ENCODE measurements around the gene MAF.

DNA sequence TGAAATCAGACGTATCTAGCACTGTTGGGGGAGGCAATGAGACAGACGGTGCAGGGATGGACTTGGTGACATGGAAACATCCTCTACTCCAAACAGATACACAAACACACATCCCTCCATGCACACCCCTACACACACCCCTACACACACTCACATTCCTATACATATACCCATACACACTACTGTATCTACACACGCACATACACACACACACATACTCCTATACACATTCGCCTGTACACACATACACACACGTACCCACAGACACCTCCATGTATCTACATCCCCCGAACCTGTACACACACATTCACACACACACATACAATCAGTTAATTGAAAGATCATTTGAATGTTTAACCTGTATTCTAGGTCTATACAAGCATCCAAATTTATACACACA, 53.5 kb downstream of the MAF start:
- TF ChIP-seq ZSCAN32 (CRISPR knock-in tag; IDR thresholded peaks at IDR 0.05), result no peak
- TF ChIP-seq, protein P1, sequence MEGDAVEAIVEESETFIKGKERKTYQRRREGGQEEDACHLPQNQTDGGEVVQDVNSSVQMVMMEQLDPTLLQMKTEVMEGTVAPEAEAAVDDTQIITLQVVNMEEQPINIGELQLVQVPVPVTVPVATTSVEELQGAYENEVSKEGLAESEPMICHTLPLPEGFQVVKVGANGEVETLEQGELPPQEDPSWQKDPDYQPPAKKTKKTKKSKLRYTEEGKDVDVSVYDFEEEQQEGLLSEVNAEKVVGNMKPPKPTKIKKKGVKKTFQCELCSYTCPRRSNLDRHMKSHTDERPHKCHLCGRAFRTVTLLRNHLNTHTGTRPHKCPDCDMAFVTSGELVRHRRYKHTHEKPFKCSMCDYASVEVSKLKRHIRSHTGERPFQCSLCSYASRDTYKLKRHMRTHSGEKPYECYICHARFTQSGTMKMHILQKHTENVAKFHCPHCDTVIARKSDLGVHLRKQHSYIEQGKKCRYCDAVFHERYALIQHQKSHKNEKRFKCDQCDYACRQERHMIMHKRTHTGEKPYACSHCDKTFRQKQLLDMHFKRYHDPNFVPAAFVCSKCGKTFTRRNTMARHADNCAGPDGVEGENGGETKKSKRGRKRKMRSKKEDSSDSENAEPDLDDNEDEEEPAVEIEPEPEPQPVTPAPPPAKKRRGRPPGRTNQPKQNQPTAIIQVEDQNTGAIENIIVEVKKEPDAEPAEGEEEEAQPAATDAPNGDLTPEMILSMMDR (IDR thresholded peaks at IDR 0.05 in 2 of 3, conservative IDR thresholded peaks at IDR 0.05 in 1 of 3; ENCODE audit: insufficient read depth in 2 of 3, low read depth in 1 of 3, low read length in 3 of 3), result no peak
- TF ChIP-seq SMC3 (conservative IDR thresholded peaks at IDR 0.05; ENCODE audit: insufficient read depth, low read depth, low read length), result no peak
- no peak for TF ChIP-seq EP300 (IDR thresholded peaks at IDR 0.05; ENCODE audit: low read length)
- TF ChIP-seq, protein P2, sequence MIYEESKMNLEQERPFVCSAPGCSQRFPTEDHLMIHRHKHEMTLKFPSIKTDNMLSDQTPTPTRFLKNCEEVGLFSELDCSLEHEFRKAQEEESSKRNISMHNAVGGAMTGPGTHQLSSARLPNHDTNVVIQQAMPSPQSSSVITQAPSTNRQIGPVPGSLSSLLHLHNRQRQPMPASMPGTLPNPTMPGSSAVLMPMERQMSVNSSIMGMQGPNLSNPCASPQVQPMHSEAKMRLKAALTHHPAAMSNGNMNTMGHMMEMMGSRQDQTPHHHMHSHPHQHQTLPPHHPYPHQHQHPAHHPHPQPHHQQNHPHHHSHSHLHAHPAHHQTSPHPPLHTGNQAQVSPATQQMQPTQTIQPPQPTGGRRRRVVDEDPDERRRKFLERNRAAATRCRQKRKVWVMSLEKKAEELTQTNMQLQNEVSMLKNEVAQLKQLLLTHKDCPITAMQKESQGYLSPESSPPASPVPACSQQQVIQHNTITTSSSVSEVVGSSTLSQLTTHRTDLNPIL (CRISPR knock-in tag; IDR thresholded peaks at IDR 0.05), result no peak
- no peak for TF ChIP-seq ZZZ3 (IDR thresholded peaks at IDR 0.05)
- no peak for TF ChIP-seq POLR2AphosphoS2 (IDR thresholded peaks at IDR 0.05; ENCODE audit: low read length)
- TF ChIP-seq, protein P3, sequence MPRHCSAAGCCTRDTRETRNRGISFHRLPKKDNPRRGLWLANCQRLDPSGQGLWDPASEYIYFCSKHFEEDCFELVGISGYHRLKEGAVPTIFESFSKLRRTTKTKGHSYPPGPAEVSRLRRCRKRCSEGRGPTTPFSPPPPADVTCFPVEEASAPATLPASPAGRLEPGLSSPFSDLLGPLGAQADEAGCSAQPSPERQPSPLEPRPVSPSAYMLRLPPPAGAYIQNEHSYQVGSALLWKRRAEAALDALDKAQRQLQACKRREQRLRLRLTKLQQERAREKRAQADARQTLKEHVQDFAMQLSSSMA (CRISPR knock-in tag; IDR thresholded peaks at IDR 0.05), result no peak
- TF ChIP-seq, protein P4, sequence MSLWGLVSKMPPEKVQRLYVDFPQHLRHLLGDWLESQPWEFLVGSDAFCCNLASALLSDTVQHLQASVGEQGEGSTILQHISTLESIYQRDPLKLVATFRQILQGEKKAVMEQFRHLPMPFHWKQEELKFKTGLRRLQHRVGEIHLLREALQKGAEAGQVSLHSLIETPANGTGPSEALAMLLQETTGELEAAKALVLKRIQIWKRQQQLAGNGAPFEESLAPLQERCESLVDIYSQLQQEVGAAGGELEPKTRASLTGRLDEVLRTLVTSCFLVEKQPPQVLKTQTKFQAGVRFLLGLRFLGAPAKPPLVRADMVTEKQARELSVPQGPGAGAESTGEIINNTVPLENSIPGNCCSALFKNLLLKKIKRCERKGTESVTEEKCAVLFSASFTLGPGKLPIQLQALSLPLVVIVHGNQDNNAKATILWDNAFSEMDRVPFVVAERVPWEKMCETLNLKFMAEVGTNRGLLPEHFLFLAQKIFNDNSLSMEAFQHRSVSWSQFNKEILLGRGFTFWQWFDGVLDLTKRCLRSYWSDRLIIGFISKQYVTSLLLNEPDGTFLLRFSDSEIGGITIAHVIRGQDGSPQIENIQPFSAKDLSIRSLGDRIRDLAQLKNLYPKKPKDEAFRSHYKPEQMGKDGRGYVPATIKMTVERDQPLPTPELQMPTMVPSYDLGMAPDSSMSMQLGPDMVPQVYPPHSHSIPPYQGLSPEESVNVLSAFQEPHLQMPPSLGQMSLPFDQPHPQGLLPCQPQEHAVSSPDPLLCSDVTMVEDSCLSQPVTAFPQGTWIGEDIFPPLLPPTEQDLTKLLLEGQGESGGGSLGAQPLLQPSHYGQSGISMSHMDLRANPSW (CRISPR knock-in tag; IDR thresholded peaks at IDR 0.05), result no peak
- TF ChIP-seq RBFOX2 (IDR thresholded peaks at IDR 0.05; ENCODE audit: low read depth, low read length), result no peak
- TF ChIP-seq, protein P5, sequence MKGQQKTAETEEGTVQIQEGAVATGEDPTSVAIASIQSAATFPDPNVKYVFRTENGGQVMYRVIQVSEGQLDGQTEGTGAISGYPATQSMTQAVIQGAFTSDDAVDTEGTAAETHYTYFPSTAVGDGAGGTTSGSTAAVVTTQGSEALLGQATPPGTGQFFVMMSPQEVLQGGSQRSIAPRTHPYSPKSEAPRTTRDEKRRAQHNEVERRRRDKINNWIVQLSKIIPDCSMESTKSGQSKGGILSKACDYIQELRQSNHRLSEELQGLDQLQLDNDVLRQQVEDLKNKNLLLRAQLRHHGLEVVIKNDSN (CRISPR knock-in tag; IDR thresholded peaks at IDR 0.05), result no peak
